Skin epidermis (tissue), 12 donors: Measurements from ENCODE around the gene OGFOD3.

Experiments
- H3K27ac ChIP-seq, 21 experiments: fragments of 200-600 bp; sonication (generic) in 11 of 21; one replicate each; pipeline ENCODE4 v1.5.0; 2020; ENCODE audit warnings: mild to moderate bottlenecking in 3 of 21, inconsistent platforms in 2 of 21, moderate library complexity in 2 of 21
- H3K4me3 ChIP-seq, 7 experiments: fragments of 200-600 bp; sonication (generic) in 2 of 7; one replicate each; pipeline ENCODE4 v1.5.0; 2020; ENCODE audit warnings: inconsistent platforms in 2 of 7, mild to moderate bottlenecking in 2 of 7, moderate library complexity in 1 of 7

Gene OGFOD3

DNA sequence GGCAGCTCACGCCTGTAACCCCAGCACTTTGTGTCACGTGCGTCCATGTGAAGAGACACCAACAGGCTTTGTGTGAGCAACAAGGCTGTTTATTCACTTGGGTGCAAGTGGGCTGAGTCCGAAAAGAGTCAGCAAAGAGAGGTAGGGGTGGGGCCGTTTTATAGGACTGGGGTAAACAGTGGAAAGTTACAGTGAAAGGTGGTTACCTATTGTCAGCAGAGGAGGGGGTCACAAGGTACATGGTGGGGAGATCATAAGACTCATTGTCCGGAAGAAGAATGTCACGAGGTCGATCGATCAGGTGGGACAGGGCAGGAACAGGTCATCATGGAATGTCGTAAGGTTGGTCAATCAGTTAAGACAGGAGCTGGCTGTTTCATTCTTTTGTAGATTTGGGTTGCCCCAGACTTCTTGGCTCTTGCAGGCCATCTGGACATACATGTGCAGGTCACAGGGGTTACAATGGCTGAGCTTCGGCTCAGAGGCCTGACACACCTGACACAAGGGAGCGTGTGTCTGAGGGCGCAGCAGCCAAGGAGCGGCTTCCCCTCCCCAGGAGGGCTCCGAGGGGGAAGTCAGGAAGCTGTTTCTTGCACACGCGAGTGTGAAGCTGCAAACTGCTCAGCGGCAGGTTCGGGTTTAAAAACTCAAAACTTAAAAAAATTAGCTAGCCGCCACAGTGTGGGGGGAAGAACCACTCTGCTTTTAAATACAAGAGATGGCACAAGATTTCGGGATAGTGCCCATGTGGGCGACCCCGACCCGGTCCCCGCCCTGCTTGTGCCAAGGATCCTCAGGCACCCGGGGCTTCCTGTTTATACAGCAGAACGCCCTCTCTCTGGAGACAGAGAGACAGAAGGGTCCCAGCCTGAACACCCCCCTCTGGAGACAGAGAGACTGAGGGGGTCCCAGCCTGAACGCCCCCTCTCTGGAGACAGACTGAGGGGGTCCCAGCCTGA lies 71.8 kb downstream of the OGFOD3 start:
- Histone ChIP-seq H3K27ac (no peak overlapping the region), H3K4me3 (no peak overlapping the region)

DNA sequence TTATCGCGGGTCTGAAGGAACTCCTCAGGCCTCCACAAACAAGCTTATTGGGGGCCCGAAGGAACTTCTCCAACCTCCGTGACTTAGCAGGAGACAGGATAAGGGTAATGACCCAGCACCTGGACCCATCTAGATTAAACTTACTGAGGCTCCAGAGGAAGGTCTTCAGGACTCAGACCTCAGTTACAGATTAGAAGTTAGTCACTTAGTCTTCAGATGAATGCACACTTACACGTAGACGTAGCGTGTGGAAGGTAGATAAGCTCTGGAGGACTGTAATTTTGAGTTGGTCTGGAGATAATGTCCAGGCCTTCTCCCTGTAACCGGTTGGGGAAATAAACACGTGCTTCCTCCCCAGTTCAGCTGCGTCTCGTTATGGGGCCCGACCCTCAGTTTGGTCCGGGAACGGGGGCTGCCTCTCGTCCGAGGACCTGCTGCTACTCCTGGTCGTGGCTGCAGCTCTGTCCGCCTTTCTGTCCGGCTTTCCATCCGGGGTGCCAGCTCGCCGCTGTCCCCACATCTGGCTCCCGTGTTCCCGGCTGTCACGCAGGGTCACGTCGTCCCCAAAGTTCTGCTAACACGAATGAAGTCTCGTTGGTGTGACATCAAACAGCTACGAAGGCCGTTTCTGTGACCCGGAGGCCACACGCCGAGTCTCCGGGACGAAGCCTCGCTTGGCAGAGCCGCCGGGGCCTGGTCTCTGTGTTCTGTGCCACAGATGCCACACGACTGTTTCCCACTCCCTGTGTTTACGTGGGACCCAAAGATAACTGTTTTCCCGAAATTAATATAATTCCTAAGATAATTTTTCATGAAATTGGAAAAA lies 73.0 kb downstream of the OGFOD3 start:
- H3K27ac ChIP-seq, result no peak overlapping the region
- H3K4me3 ChIP-seq, result no peak overlapping the region

DNA sequence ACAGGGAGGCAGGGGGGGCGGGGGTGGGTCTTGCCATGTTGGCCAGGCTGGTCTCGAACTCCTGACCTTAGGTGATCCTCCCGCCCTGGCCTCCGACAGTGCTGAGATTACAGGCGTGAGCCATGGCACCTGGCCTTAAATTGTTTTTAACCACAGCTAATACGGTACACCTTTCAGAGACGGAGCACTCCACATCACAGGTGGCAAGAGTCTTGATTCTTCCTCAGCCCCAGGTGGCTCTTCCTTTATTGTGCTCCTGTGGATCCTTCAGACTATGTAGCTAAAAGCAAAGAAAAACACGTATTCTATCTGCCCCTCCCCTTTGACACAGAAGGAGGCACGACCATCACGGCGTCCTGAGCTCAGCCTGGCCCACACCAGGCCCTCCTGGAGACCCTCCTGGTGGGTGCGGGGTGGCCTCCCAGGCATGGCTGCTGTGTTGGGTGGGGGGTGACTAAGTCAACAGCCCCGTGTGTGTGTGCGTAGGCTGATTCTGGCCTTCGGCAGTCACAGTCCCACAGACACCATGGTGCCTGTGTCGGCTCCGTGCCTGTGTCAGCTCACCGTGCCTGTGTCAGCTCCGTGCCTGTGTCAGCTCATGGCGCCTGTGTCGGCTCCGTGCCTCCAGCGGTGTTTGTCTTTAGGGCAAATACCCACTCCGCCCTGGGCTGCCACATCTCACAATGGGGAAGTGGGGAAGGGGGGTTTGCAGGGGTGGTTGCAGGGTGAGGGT lies 74.0 kb downstream of the OGFOD3 start:
- Histone ChIP-seq H3K4me3 (no peak overlapping the region), H3K27ac (no peak overlapping the region)

DNA sequence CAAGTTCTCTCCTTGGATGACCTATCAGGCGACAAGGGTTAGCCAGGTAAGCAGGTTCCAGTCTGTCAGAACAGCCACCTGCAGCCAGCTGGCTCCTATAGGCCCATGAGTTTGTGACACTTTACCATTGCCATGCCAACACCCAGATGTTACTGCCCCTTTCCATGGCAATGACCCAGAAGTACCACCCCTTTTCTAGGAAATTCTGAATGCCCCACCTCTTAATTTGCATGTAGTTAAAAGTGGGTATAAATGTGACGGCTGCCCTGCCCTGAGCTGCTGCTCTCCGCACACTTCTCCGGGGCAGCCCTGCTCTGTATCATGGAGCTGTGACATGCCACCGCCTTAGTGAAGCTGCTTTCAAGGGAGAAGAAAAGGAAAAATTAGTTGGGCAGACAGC lies 74.8 kb downstream of the OGFOD3 start:
- no peak overlapping the region for H3K27ac ChIP-seq

DNA sequence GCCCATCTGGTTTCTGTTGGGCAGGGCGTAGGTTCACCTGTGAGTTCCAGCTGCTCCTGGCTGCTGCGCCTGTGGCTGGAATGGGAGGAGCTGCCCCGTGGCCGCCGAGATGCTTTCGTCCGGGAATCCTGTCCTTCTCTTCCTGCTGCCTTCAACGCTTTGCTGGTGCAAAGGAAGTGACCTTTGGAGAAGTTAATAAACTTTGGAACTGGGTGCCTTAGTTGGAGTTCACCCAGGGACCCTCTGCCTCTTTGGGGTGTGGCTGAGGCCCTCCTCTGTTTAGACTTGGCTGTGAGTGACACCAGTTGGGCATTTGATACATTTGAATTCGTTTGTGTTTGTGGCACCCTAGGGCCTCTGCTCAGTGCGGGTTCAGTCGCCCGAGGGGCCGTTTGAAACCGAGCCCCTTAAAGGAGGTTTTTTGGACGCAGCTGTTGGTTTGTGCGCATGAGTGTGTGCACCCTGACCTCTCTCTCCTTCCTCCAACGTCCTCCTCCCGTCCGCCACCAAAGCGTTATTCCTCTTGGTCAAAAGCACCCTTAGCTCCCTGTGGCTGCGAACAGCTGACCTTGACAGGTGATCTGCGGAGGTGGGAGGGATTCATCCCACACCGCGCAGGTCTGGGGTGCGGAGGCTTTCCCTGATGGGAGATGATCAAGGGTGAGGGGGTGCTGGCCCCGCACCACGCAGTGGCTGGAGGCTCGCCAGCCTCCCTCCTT lies 75.9 kb downstream of the OGFOD3 start:
- no peak overlapping the region for H3K4me3 ChIP-seq
- H3K27ac ChIP-seq, result no peak overlapping the region

More for the DNA sequence above, 74.8 kb downstream of the OGFOD3 start:
- no peak overlapping the region for H3K4me3 ChIP-seq

DNA sequence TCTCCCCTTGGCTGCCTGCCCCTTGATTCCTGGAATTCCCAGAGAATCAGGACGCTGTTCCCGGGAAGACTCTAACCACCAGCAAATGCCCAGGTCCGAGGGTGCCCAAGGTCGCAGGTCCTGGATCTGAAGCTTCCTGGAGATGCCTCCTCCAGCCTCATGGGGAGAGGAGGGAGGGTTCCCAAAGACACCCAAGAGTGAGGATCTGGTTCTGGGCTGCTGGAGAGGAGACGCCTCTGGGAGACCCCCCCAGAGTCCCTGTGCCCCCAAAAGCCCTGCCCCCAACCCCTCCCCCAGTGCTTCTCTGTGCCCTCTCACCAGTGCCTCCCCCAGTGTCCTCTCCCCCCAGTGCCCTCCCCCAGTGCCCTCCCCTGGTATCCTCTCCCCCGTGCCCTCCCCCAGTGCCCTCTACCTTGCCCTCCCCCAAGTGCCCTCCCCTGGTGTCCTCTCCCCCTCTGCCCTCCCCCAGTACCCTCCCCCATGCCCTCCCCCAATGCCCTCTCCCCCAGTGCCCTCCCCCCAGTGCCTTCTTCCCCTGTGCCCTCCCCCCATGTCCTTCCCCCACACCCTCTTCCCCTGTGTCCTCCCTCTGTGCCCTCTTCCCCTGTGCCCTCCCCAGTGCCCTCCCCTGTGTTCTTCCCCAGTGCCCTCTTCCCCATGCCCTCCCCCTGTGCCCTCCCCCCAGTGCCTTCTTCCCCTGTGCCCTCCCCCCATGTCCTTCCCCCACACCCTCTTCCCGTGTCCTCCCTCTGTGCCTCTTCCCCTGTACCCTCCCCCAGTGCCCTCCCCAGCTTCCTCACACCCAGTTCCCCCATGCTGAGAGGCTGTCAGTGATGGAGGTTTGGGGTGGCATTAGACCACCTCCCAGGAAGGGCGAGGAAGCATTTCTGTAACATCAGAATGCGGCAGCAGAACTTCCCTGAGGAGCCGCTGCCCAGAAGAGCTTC lies 78.5 kb downstream of the OGFOD3 start:
- Histone ChIP-seq H3K27ac (peak overlapping the region in 4 of 21 experiments; percentile 38 to 52 (median 40)), H3K4me3 (peak overlapping the region in 5 of 7 experiments; percentile 5 to 30 (median 11))
